Mesothelial cell of epicardium (in vitro differentiated cells): ENCODE results near the gene ATP2C2. TPM values are rescaled to one million over a fixed set of nuclear protein-coding genes. Genes with fewer than 3 reads are reported as not detected.

Experiments used
- DNase-seq, 2 experiments: peaks; one replicate each; pipeline ENCODE4 v3.0.0; 2021; ENCODE audit warnings: low spot score in 2 of 2; ENCODE audit not compliant: unreplicated experiment in 2 of 2
- H3K27ac Mint-ChIP-seq: 2 replicates; pipeline ENCODE4 v1.8.0; 2021; ENCODE audit warnings: mixed read lengths
- H3K27me3 Mint-ChIP-seq: 2 replicates; pipeline ENCODE4 v1.8.0; 2021; ENCODE audit warnings: low read depth, mixed read lengths
- H3K36me3 Mint-ChIP-seq: 2 replicates; pipeline ENCODE4 v1.8.0; 2021; ENCODE audit warnings: mixed read lengths
- H3K4me1 Mint-ChIP-seq: 2 replicates; pipeline ENCODE4 v1.8.0; 2021; ENCODE audit warnings: mixed read lengths
- H3K4me3 Mint-ChIP-seq: 2 replicates; pipeline ENCODE4 v1.8.0; 2021; ENCODE audit warnings: mild to moderate bottlenecking, moderate library complexity, mixed read lengths
- H3K9me3 Mint-ChIP-seq: 2 replicates; pipeline ENCODE4 v1.8.0; 2021; ENCODE audit warnings: mixed read lengths
- CTCF ChIP-seq: fragments of 200-600 bp; sonication (generic); IDR thresholded peaks from one replicate; pipeline ENCODE4 v1.5.0; 2021; ENCODE audit warnings: antibody characterized with exemption; ENCODE audit not compliant: unreplicated experiment
- total RNA-seq: library from RNA; stranded (reverse); gene quantifications from 3 replicates; pipeline ENCODE4 v1.2.1, GENCODE V29; 2021

The ATP2C2 gene
- total RNA-seq, 1 donor from 2014 or later: 47.7 TPM

DNA sequence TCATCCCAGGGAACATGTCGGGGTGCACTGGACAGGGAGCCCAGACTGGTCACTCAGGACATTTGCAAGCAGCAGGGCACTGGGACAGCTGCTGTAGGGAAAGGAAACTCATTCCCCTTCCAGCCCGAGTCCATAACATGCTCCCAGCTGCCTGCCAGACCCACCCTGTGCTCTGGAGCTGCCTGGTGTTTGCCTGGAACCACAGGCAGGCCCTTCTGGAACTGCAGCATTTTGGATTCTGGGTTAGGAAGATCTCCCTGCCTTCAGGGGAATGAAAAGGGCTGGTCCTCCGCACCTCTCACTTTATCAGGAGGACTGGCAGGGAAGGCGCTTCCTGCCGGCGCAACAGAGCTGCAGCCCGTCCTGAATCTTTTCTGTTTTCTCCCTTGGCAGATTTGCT lies 94.9 kb downstream of the ATP2C2 start:
- Mint-ChIP-seq H3K4me1 (no peaks in the 10 kb centered on the region), H3K27ac (no peak overlapping the region), H3K36me3 (peaks cover 56% of the 10 kb centered on the region), H3K4me3 (no peak overlapping the region), H3K9me3 (peaks cover 22% of the 10 kb centered on the region), H3K27me3 (no peaks in the 10 kb centered on the region)
- no peak for DNase-seq
- TF ChIP-seq CTCF: no peak

GRCh38 chr16:84464116-84464515 lies 95.8 kb downstream of the ATP2C2 start:
- H3K27ac Mint-ChIP-seq: no peak overlapping the region
- peak in 1 of 2 experiments; percentile 16 for DNase-seq
- H3K36me3 Mint-ChIP-seq: peaks cover 54% of the 10 kb centered on the region
- no peaks in the 10 kb centered on the region for H3K4me1 Mint-ChIP-seq
- no peak overlapping the region for H3K4me3 Mint-ChIP-seq
- H3K9me3 Mint-ChIP-seq: peaks cover 22% of the 10 kb centered on the region
- no peak for TF ChIP-seq CTCF
- no peaks in the 10 kb centered on the region for H3K27me3 Mint-ChIP-seq

DNA sequence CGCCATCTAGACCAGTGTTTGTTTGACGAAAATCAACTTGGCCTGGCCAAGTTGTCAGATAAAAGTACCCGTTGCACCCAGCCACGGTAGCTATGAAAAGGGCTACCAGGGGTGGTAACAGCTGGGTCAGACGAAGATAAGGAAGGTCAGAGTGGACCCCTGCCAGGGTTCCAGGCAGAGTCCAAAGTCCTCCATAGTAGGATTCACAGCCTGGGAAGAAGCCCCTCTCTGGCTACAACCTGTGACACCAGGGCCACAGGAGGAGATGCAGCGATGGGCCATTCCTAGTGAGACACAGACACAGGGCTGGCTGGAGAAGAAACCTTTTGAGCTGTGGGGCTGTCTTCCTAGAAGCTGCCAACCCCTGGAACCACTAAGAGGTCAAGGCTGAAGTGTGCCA lies 96.8 kb downstream of the ATP2C2 start:
- Mint-ChIP-seq H3K36me3 (peaks cover 52% of the 10 kb centered on the region), H3K4me1 (no peaks in the 10 kb centered on the region), H3K27me3 (no peaks in the 10 kb centered on the region), H3K4me3 (no peak overlapping the region), H3K9me3 (peaks cover 22% of the 10 kb centered on the region), H3K27ac (no peak overlapping the region)
- no peak for TF ChIP-seq CTCF
- peak in 1 of 2 experiments; percentile 13 for DNase-seq

- peaks cover 23% of the 10 kb centered on the region for H3K9me3 Mint-ChIP-seq
- H3K27me3 Mint-ChIP-seq: no peaks in the 10 kb centered on the region
- H3K4me3 Mint-ChIP-seq: no peak overlapping the region
- H3K4me1 Mint-ChIP-seq: no peaks in the 10 kb centered on the region
- TF ChIP-seq CTCF: no peak
- no peak for DNase-seq
- peaks cover 44% of the 10 kb centered on the region for H3K36me3 Mint-ChIP-seq
- no peak overlapping the region for H3K27ac Mint-ChIP-seq
Measured at GRCh38 chr16:84466692-84467091, 98.4 kb downstream of the ATP2C2 start.

DNA sequence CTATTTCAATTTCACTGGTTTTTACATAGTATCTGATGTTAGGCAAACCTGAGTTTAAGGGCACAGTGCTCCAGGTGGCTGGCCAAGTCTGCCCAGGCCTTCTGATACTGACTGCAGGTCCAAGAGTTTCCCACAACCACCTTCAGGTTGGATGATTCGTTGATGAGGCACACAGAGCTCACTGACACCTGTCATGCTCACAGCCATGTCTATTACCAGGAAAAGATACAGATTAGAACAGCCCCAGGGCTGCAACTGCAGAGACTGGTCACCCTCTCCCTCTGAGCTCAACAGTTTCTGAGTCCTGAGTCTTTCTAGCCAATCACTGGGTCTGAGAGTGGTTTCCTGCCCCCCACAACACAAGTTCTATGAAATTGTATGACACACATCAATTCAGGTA lies 98.9 kb downstream of the ATP2C2 start:
- no peak overlapping the region for H3K27ac Mint-ChIP-seq

More for the DNA sequence above, 98.9 kb downstream of the ATP2C2 start:
- Mint-ChIP-seq H3K4me3 (no peak overlapping the region), H3K27me3 (no peaks in the 10 kb centered on the region), H3K4me1 (no peaks in the 10 kb centered on the region), H3K9me3 (peaks cover 28% of the 10 kb centered on the region), H3K36me3 (peaks cover 44% of the 10 kb centered on the region)
- no peak for TF ChIP-seq CTCF
- DNase-seq: no peak
